Hepatocyte (in vitro differentiated cells): ENCODE results near the gene GRK3. TPM values are rescaled to one million over a fixed set of nuclear protein-coding genes. Genes with fewer than 3 reads are reported as not detected.

Experiments
- DNase-seq: peaks from one replicate; pipeline ENCODE4 v3.0.0-alpha.2; 2016; ENCODE audit warnings: low spot score
- H2AFZ ChIP-seq: fragments of 200-600 bp; sonication (generic); 2 replicates; pipeline ENCODE4 v1.6.0; 2016; ENCODE audit warnings: antibody characterized with exemption, mild to moderate bottlenecking
- H3K27ac ChIP-seq: fragments of 200-600 bp; sonication (generic); 2 replicates; pipeline ENCODE4 v1.5.1; 2016; ENCODE audit warnings: mild to moderate bottlenecking
- H3K27me3 ChIP-seq: fragments of 200-600 bp; sonication (generic); 2 replicates; pipeline ENCODE4 v1.6.1; 2016
- H3K36me3 ChIP-seq: fragments of 200-600 bp; sonication (generic); replicated peaks from 2 replicates; pipeline ENCODE4 v1.5.1; 2016; ENCODE audit warnings: low read depth; ENCODE audit not compliant: insufficient read depth
- H3K4me1 ChIP-seq: fragments of 200-600 bp; sonication (generic); 2 replicates; pipeline ENCODE4 v1.5.1; 2016; ENCODE audit warnings: mild to moderate bottlenecking, moderate library complexity; ENCODE audit not compliant: insufficient read depth
- H3K4me2 ChIP-seq: fragments of 200-600 bp; sonication (generic); 2 replicates; pipeline ENCODE4 v1.6.0; 2016
- H3K4me3 ChIP-seq: fragments of 200-600 bp; sonication (generic); 2 replicates; pipeline ENCODE4 v1.5.1; 2016; ENCODE audit warnings: mild to moderate bottlenecking
- H3K79me2 ChIP-seq: fragments of 200-600 bp; sonication (generic); 2 replicates; pipeline ENCODE4 v1.6.0; 2017; ENCODE audit warnings: mild to moderate bottlenecking
- H3K9me2 ChIP-seq: fragments of 200-600 bp; sonication (generic); replicated peaks from 2 replicates; pipeline ENCODE4 v1.6.0; 2017; ENCODE audit warnings: mild to moderate bottlenecking; ENCODE audit not compliant: insufficient read depth
- H3K9me3 ChIP-seq: fragments of 200-600 bp; sonication (generic); 2 replicates; pipeline ENCODE4 v1.5.1; 2016; ENCODE audit warnings: low read depth, mild to moderate bottlenecking
- H4K20me1 ChIP-seq: fragments of 200-600 bp; sonication (generic); 2 replicates; pipeline ENCODE4 v1.6.0; 2016; ENCODE audit warnings: mild to moderate bottlenecking; ENCODE audit not compliant: insufficient read depth, poor library complexity, severe bottlenecking
- EZH2 ChIP-seq: fragments of 200-600 bp; sonication (generic); IDR thresholded peaks from 2 replicates; pipeline ENCODE4 v1.6.1; 2016; ENCODE audit warnings: antibody characterized with exemption, mild to moderate bottlenecking, borderline replicate concordance
- EZH2phosphoT487 ChIP-seq: fragments of 200-600 bp; sonication (generic); IDR thresholded peaks from one replicate; pipeline ENCODE4 v1.6.1; 2018; ENCODE audit warnings: antibody characterized with exemption, mild to moderate bottlenecking, low read depth, moderate library complexity; ENCODE audit not compliant: unreplicated experiment, severe bottlenecking
- WGBS: methylation state at CpG from one replicate; pipeline ENCODE4 v1.1.6; 2016; ENCODE audit warnings: low lambda C conversion rate; ENCODE audit errors: missing lambda C conversion rate; 5-methylcytosine and 5-hydroxymethylcytosine counted together
- polyA plus RNA-seq: library from polyadenylated mRNA; unstranded; fragments of >200 nt; fragmentation: Nextera tagmentation; extraction: Ambion mirVana; gene quantifications from 2 replicates; pipeline ENCODE4 v1.2.1, GENCODE V29; 2016
- total RNA-seq: library from RNA; depleted of rRNA; stranded (reverse); fragments of >200 nt; gene quantifications from 2 replicates; pipeline ENCODE4 v1.2.3, GENCODE V29; 2014
- TF ChIP-seq, protein P1 (sequence below): fragments of 200-600 bp; sonication (generic); IDR thresholded peaks from 2 replicates; pipeline ENCODE4 v1.5.1; 2016; ENCODE audit warnings: antibody characterized with exemption, mild to moderate bottlenecking; ENCODE audit not compliant: poor library complexity

GRK3 gene
- total and polyA plus RNA-seq, 2 experiments from 2014 or later, result 1.5 to 7.1 TPM

DNA sequence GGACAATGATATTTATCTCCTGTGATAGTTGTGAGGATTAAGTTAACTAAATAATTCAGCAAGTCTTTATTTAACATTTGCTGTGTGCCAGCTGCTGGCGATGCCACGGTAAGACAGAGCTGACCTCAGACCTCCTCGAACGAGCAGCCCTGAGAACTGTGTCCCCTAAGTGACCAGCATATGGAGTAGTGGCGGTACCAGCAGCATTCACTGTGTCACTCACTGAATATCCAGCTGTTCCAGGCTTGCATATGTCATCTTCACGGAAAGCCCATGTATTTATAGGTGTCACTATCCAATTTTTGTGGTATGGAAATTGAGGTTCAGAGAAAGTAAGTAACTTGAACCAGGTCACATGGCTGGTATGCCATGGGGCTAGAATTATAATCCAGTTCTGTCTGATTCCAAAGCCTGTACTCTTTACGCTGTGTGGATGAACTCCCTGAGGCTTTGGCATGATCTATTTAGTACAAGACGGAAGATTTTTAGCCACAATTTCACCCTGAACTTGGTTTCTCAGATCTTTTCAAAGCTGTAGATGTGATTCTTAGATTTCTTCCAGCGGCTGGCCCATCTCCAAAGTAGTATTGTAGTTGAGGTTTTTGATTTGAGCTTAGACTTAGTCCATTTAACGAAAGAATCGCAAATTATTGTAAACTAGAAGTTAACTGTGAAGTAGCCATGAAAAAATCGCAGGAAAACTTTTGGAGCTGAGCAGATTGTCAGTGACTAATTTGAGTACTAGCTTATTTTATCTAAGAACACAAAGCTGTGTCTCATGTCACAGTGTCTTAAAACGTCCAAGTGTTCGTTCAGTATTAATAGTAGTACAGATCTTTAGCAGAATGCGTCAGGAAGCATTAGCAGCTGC, 128.2 kb downstream of the GRK3 start:
- Histone ChIP-seq H3K36me3 (no peaks in the 10 kb centered on the region), H3K4me3 (no peak overlapping the region), H3K27ac (no peak overlapping the region), H4K20me1 (no peaks in the 10 kb centered on the region), H3K27me3 (no peaks in the 10 kb centered on the region), H3K79me2 (no peaks in the 10 kb centered on the region), H3K9me2 (no peaks in the 10 kb centered on the region), H3K4me1 (no peaks in the 10 kb centered on the region), H2AFZ (no peak overlapping the region), H3K4me2 (no peak overlapping the region), H3K9me3 (no peaks in the 10 kb centered on the region)
- TF ChIP-seq EZH2phosphoT487, result no peak
- TF ChIP-seq, protein P1, sequence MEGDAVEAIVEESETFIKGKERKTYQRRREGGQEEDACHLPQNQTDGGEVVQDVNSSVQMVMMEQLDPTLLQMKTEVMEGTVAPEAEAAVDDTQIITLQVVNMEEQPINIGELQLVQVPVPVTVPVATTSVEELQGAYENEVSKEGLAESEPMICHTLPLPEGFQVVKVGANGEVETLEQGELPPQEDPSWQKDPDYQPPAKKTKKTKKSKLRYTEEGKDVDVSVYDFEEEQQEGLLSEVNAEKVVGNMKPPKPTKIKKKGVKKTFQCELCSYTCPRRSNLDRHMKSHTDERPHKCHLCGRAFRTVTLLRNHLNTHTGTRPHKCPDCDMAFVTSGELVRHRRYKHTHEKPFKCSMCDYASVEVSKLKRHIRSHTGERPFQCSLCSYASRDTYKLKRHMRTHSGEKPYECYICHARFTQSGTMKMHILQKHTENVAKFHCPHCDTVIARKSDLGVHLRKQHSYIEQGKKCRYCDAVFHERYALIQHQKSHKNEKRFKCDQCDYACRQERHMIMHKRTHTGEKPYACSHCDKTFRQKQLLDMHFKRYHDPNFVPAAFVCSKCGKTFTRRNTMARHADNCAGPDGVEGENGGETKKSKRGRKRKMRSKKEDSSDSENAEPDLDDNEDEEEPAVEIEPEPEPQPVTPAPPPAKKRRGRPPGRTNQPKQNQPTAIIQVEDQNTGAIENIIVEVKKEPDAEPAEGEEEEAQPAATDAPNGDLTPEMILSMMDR, result no peak
- TF ChIP-seq EZH2, result no peak
- no peak for DNase-seq
- 83% methylated on average over 15 of the region's 15 CpGs for WGBS

DNA sequence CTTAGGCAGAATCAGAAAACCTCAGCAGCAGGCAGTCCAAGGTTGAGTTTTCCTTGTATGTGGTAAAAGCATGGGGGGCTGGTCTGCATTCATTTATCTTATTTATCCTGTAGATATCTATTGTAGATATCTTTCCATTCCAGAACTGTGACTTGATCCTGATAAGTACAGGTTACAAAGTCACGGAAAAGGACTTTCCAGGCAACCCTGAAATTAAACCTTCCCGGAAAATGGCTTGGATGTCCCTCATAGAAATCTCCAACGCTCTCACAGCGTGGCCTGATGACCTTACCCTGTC, 128.7 kb downstream of the GRK3 start:
- no peaks in the 10 kb centered on the region for H3K9me3 ChIP-seq
- no peaks in the 10 kb centered on the region for H4K20me1 ChIP-seq
- H2AFZ ChIP-seq, result no peak overlapping the region
- H3K27ac ChIP-seq, result no peak overlapping the region
- no peaks in the 10 kb centered on the region for H3K36me3 ChIP-seq
- DNase-seq, result no peak
- H3K27me3 ChIP-seq, result no peaks in the 10 kb centered on the region
- H3K4me2 ChIP-seq, result no peak overlapping the region
- no peaks in the 10 kb centered on the region for H3K79me2 ChIP-seq
- H3K9me2 ChIP-seq, result no peaks in the 10 kb centered on the region
- 74% methylated on average over 4 of the region's 4 CpGs for WGBS
- H3K4me3 ChIP-seq, result no peak overlapping the region
- no peaks in the 10 kb centered on the region for H3K4me1 ChIP-seq
- TF ChIP-seq EZH2 (no peak), EZH2phosphoT487 (no peak)

DNA sequence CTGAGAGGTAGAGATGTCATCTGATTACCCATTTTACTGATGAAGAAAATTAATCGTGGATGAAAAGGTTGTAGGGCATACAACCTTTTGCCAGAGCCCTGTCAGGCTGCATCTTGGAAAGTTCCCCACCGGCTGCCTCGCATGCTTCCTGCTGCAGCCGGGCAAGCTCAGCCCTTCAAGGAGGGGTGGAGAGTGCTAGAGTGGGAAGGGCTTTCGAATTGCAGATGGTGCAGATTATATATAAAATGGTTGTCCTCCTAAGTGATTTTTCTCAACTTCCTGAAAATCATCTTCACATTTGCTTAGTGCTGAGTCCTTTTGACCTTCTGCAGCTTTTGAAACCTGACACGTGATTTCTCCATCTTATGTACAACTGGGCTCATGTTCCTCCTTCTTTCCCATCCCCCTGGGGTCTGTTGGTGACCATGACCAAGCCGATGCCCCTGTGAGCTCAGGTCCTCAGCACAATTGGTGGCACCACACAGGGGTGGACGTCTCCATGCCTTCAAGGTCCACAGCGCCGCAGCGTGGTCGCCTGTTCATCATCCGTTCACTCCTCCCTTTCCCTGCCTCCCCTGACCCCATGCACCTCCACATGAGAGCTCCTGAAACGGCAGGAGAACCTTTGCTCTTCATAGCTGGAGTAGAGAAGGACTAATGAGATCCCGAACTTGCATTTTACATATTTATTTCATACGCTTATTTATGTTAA, 129.9 kb downstream of the GRK3 start:
- no peaks in the 10 kb centered on the region for H3K9me2 ChIP-seq
- H2AFZ ChIP-seq, result no peak overlapping the region
- no peaks in the 10 kb centered on the region for H3K27me3 ChIP-seq
- no peaks in the 10 kb centered on the region for H3K4me1 ChIP-seq
- H3K27ac ChIP-seq, result no peak overlapping the region
- no peaks in the 10 kb centered on the region for H4K20me1 ChIP-seq
- no peak overlapping the region for H3K4me2 ChIP-seq
- H3K4me3 ChIP-seq, result no peak overlapping the region
- DNase-seq, result no peak
- no peak for TF ChIP-seq EZH2
- no peak for TF ChIP-seq EZH2phosphoT487
- H3K79me2 ChIP-seq, result no peaks in the 10 kb centered on the region
- no peaks in the 10 kb centered on the region for H3K9me3 ChIP-seq
- H3K36me3 ChIP-seq, result no peaks in the 10 kb centered on the region
- WGBS, result 89% methylated on average over 16 of the region's 16 CpGs

DNA sequence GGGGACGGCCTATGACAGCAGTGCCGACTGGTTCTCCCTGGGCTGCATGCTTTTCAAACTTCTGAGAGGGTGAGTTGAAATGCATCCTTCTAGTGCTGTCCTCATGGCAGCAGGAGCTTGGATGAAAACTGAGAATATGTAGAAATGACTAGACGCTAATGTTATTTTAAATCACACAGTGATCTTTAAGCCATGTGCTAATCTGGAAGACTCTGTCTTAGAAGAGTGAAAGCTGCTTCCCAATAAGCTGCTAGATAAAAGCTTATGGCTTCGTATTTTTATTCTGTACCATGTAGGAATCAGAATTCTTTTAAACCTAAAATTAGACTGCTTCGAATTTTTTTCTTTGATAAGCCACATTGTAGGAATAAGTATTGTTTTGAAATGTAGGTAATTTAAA, 130.7 kb downstream of the GRK3 start:
- no peak overlapping the region for H2AFZ ChIP-seq
- DNase-seq, result no peak
- H3K4me1 ChIP-seq, result no peaks in the 10 kb centered on the region
- H3K79me2 ChIP-seq, result no peaks in the 10 kb centered on the region
- no peaks in the 10 kb centered on the region for H3K27me3 ChIP-seq
- H4K20me1 ChIP-seq, result no peaks in the 10 kb centered on the region
- TF ChIP-seq EZH2phosphoT487, result no peak
- TF ChIP-seq EZH2, result no peak
- TF ChIP-seq, protein P1, result no peak
- H3K9me2 ChIP-seq, result no peaks in the 10 kb centered on the region
- H3K36me3 ChIP-seq, result no peaks in the 10 kb centered on the region
- no peak overlapping the region for H3K4me2 ChIP-seq
- H3K4me3 ChIP-seq, result no peak overlapping the region
- H3K9me3 ChIP-seq, result no peaks in the 10 kb centered on the region
- H3K27ac ChIP-seq, result no peak overlapping the region
- WGBS, result 93% methylated on average over 5 of the region's 5 CpGs
